ENCODE measurements around the gene FAHD1.

DNA sequence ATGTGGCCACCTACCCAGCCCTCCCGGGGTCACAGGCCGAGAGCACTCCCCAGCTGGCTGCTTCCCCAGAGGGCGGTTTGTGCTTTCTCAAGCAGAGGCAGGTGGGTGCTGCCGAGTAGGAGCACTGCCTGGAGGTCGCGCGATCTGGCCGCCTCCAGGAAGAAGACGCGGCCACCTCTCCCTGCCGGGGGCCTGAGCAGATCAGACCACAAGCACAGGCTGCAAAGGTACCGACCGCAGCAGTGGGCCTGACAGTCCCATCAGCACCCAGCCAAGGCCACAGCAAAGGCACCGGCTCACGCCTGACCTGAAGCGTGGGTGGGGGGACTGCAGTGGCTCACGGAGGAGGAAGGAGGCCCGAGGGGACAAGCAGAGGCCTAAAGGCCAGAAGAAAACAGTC is 18.3 kb upstream of the FAHD1 start:
- TF ChIP-seq CTCF (IDR thresholded peaks at IDR 0.05 in 4 of 5, conservative IDR thresholded peaks at IDR 0.05 in 1 of 5) (no peak), POLR2A (IDR thresholded peaks at IDR 0.05) (no peak)
